NCI-H345 treated with DMSO at 0.1 percent for 48 hours (cell line): ENCODE results near the gene S100A3.
"Not testable (repeated sequence)": the region's sequence is repeated elsewhere in the genome, so short reads cannot be mapped to it uniquely, and the experiment has no call there.

ENCODE experiments used
- DNase-seq: peaks from one replicate; lab custom pipeline; 2025; ENCODE audit not compliant: unreplicated experiment; lab: John Stamatoyannopoulos, UW

S100A3 gene

DNA sequence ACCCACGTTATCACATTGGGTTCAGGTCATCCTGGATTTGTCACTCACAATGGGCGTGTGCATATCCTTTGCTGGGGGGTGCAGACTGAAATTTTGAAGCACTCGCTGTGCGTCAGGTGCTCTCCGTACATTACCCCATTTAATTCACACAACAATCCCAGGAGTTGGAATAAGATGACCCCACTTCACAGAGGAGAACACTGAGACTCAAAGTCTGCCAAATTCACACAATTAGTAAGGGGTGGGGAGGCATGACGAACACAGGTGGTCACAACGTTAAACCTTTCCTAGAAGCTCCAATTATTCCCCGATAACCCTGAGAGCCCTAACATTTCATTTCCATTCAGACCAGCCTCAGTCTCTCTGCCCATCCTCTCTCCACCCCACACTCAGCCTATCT, 20.4 kb upstream of the S100A3 start:
- no peak for DNase-seq

DNA sequence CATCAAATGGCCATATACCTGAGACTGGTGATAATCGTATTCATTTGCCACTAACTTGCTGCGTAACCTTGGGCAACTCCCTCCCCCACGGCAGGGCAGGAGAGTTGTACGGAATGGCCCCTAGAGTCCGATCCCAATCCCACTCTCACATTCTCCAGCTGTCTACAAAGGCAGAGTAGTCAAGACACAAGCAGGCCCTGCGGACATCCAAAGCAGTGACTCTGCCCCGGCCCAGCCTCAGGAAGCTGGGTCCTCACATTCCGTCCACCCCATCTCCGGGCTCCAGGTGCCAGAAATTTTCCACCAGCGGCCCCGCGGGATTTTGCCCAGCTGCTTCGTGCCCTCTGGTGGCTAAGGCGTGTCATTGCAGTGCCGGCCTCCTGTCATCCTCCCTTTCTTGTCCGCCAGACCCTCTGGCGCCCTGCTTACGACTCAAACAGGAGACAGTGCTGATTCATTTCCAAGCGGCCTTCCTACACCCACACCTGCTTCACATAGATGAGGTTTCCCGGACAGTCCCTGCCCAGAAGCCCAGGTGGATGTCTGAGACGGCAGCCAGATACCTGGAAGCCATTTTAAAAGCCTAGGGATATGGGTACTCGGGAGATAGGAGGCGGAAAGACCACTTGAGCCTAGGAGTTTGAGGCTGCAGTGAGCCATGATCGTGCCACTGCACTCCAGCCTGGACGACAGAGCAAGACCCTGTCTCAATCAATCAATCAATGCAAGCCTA, 19.5 kb upstream of the S100A3 start:
- DNase-seq = peak; percentile 98

GRCh38 chr1:153567621-153568366, 18.7 kb upstream of the S100A3 start:
- DNase-seq = no peak

- peak; percentile 74 for DNase-seq
Observed at GRCh38 chr1:153566414-153567371, 17.6 kb upstream of the S100A3 start.

- peak; percentile 96 for DNase-seq
Observed at GRCh38 chr1:153565529-153566374, 16.7 kb upstream of the S100A3 start, which contains the start of gene S100A2. TSS of gene S100A2 (minus strand) at chr1:153565844. CDS start at chr1:153563877, 1,967 bp downstream.

GRCh38 chr1:153563991-153564390, 14.9 kb upstream of the S100A3 start:
- no peak for DNase-seq

GRCh38 chr1:153563483-153563901, 14.4 kb upstream of the S100A3 start:
- no peak for DNase-seq

DNA sequence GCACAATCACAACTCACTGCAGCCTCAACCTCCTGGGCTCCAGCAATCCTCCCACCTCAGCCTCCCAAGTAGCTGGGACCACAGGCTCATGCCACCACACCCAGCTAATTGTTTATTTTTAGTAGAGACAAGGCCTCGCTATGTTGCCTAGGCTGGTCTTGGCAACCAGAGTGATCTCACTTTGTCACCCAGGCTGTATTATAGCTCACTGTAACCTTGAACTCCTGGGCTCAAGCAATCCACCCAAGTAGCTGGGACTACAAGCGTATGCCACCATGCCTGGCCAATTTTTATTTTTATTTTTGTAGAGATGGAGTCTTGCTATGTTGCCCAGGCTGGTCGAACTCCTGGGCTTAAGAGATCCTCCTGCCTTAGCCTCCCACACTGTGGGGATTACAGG, 13.0 kb upstream of the S100A3 start:
- not testable (repeated sequence) for DNase-seq

- no peak for DNase-seq
Observed at GRCh38 chr1:153561466-153561985, 12.5 kb upstream of the S100A3 start.

DNA sequence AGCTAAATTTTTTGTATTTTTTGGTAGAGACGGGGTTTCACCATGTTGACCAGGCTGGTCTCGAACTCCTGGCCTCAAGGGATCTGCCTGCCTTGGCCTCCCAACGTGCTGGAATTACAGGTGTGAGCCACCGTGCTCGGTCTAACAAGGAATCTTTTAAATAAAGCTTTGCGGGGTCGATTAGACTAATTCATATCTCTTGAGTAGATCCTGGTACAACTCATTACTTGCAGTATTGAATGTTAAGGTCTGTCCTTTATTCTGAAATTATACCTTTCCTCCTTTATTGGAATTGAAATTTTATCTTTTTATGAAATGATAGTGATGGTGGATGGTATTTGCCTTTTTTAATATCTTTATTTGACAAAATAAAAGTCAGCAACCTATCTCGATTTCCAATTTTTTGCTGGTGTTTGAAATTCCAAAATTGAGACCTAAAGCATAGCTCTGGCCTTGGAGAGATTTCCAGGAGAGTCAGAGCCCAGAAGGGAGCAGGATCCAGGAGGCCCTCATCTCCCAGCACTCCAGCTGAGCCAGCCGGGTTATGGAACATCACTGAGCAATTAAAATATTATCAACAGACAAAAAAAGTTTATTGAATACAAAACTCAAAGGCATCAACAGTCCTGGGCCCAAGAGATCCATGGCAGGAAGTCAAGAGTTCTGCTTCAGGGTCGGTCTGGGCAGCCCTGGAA, 11.9 kb upstream of the S100A3 start:
- no peak for DNase-seq

DNA sequence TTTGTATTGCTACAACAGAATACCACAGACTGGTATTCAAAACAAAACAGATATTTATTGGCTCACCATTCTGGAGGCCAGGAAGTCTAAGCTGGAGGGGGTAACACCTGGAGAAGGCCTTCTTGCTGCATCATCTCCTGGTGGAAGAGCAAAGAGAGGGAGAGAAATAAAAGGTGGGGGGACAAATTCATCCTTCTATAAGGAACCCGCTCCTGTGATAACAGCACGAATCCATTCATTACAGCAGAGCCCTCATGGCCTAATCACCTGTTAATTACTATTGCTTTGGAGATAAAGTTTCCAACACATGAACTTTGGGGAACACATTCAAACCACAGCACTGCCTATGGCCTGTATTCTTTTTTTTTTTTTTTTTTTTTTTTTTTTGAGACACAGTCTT, 11.2 kb upstream of the S100A3 start:
- DNase-seq = no peak

GRCh38 chr1:153557877-153558276, 8.8 kb upstream of the S100A3 start:
- no peak for DNase-seq

DNA sequence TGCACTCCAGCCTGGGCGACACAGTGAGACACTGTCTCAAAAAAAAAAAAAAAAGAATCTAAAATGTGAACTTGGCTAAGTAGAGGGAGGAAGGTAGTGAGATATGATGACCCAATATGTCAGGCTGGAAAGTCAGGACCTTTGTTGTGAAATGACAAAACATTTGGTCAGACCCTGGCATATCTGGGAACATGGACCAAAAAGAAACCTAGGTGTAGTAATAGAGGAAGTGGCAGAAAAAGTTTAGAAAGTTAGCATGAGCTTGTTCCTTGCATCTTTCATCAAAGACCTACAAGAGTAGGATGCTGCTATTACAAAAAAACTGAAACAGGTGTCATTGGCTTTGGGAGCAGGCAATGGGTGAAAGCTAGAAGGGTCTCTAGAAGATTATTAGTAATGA, 7.3 kb upstream of the S100A3 start:
- no peak for DNase-seq

GRCh38 chr1:153553830-153554541, 4.9 kb upstream of the S100A3 start:
- no peak for DNase-seq

GRCh38 chr1:153553096-153553495, 4.0 kb upstream of the S100A3 start:
- no peak for DNase-seq

- no peak for DNase-seq
Observed at GRCh38 chr1:153552335-153552734, 3.3 kb upstream of the S100A3 start.

DNA sequence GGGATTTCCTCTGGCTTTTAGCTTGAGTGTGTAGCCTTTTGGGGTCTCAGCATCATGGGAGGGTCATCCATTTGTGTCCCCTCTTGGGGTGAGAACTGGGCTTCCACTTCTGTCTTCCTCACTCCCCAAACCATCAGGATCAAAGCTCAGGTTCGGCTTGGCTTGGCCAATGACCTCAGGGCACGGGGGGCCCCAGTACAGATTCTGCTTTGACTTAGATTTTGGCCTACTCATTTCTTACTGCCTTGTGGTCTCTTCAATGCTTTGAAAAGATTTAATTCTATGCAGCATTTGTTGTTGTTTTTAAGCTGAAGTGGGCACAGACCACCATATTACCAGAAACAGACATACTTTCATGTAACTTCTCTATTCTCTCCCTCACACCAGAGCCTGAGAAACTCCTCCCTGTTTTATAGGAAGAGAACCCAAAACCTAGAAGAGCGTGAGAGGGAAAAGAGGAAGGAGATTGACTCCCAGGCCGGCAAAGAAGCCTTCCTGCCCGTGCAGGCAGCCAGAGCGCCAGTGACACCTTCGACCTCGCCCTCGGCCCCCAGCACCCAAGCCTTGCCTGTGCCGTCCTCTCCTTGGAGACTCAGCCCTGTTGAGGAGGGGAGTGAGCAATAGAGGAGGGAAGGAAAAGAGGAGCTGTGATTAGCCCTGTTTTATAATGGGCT, 1.9 kb upstream of the S100A3 start:
- DNase-seq = no peak

GRCh38 chr1:153550398-153550758, 1.3 kb upstream of the S100A3 start:
- DNase-seq = no peak
